ENCODE data around the gene ITIH5. TPM values are rescaled to one million over a fixed set of nuclear protein-coding genes. Genes with fewer than 3 reads are reported as not detected.
A peak's percentile ranks its signal among the peaks of the same experiment; 100 is the strongest.

ITIH5 gene
- total and polyA plus RNA-seq, 2 donors, result 97.6 to 113 TPM

DNA sequence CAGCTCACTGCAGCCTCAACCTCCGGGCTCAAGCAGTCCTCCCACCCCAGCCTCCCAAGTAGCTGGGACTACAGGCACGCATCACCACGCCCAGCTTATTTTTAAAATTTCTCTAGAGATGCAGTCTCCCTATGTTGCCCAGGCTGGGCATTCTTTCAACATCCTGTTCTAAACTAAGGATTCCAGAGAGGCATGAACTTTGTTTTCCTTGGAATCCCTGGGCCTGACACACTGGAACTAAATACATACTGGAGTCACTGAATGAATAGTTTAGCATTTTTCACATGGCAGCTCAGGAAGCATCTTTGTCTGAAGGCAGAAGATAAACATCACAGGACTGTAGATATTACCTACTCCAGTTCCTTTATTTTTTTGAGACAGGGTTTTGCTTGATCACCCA, 108.7 kb downstream of the ITIH5 start:
- Histone ChIP-seq H3K4me3 (ENCODE audit: low read depth, low read length) (no peak overlapping the region), H3K4me1 (ENCODE audit: insufficient read depth) (no peaks in the 10 kb centered on the region), H3K27ac (ENCODE audit: low read depth) (no peak overlapping the region), H3K36me3 (ENCODE audit: insufficient read depth) (no peaks in the 10 kb centered on the region)
- 87% methylated on average over 3 of the region's 3 CpGs for WGBS
- no peak for DNase-seq (ENCODE audit: extremely low spot score)

- Histone ChIP-seq H3K36me3 (ENCODE audit: insufficient read depth) (no peaks in the 10 kb centered on the region), H3K27ac (ENCODE audit: low read depth) (no peak overlapping the region), H3K4me1 (ENCODE audit: insufficient read depth) (no peaks in the 10 kb centered on the region), H3K4me3 (ENCODE audit: low read depth, low read length) (no peak overlapping the region)
- DNase-seq (ENCODE audit: extremely low spot score), result no peak
- WGBS, result 75% methylated on average over 10 of the region's 10 CpGs
Observed at GRCh38 chr10:7553531-7553930, 113.2 kb downstream of the ITIH5 start.

DNA sequence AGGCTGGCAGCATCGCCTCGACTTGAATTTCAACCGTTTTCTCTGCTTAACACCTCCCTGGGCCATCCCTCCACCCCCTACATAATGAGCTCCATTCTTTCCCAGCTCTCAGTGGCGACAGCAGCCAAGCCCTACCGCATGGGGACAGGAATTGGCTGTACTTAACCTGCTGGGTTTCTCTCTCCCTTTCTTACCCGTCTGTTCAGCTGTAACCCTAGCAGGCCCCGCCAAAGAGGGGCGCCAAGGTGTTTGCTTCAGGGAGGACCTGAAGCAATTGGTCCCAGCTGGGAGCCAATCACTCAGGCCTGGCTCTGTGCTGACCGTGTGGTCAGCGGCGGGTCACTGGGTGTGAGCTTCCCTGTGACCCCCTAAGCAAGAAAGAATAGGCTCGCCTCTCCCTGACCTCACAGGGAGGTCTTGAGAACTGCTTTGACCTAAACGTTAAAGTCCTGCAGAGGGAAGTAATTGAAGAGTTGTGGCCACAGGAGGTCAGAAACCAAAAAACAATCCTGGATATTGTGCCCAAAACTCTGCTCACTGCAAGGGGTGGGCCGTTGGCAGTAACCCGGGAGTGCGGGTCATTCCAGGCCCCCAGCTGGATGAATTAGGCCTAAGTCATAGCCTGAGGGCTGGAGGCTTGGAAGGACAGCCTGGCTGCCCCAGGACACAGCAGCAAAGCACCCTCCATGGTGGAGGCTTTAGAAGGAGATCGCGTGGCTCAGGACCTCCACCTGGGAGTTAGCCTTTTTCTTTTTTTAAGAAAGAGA, 114.6 kb downstream of the ITIH5 start:
- Histone ChIP-seq H3K4me3 (ENCODE audit: low read depth, low read length) (no peak overlapping the region), H3K4me1 (ENCODE audit: insufficient read depth) (no peaks in the 10 kb centered on the region), H3K27ac (ENCODE audit: low read depth) (no peak overlapping the region), H3K36me3 (ENCODE audit: insufficient read depth) (no peaks in the 10 kb centered on the region)
- WGBS, result 56% methylated on average over 18 of the region's 18 CpGs
- DNase-seq (ENCODE audit: extremely low spot score), result no peak

DNA sequence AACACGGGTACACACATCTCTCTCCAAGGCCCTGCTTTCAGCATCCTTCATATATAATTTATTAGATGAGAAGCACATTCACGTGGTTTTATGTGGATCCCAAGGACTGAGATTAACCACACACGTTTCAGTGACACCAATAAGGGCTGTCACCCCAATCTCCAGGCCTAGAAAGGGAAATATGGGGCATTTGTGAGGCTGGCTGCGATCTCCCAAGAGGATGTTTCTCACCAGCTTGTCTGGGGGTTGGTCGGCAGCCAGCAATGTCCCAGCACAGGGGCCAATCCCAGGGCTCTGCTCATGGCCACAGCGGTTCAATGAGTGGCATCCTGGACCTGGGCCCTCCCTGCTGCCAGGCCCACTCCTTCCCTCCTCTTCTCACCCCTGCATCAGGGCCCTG, 115.5 kb downstream of the ITIH5 start:
- no peak overlapping the region for H3K27ac ChIP-seq (ENCODE audit: low read depth)
- DNase-seq (ENCODE audit: extremely low spot score), result no peak
- H3K4me3 ChIP-seq (ENCODE audit: low read depth, low read length), result no peak overlapping the region
- no peaks in the 10 kb centered on the region for H3K4me1 ChIP-seq (ENCODE audit: insufficient read depth)
- H3K36me3 ChIP-seq (ENCODE audit: insufficient read depth), result no peaks in the 10 kb centered on the region
- 57% methylated on average over 6 of the region's 6 CpGs for WGBS

- no peaks in the 10 kb centered on the region for H3K36me3 ChIP-seq (ENCODE audit: insufficient read depth)
- 69% methylated on average over 1 of the region's 1 CpG for WGBS
- no peaks in the 10 kb centered on the region for H3K4me1 ChIP-seq (ENCODE audit: insufficient read depth)
- DNase-seq (ENCODE audit: extremely low spot score), result no peak
- H3K4me3 ChIP-seq (ENCODE audit: low read depth, low read length), result no peak overlapping the region
- no peak overlapping the region for H3K27ac ChIP-seq (ENCODE audit: low read depth)
Observed at GRCh38 chr10:7550013-7550412, 116.8 kb downstream of the ITIH5 start.

GRCh38 chr10:7547829-7548228, 118.9 kb downstream of the ITIH5 start:
- no peaks in the 10 kb centered on the region for H3K36me3 ChIP-seq (ENCODE audit: insufficient read depth)
- no peaks in the 10 kb centered on the region for H3K4me1 ChIP-seq (ENCODE audit: insufficient read depth)
- no peak overlapping the region for H3K27ac ChIP-seq (ENCODE audit: low read depth)
- WGBS, result 47% methylated on average over 6 of the region's 6 CpGs
- H3K4me3 ChIP-seq (ENCODE audit: low read depth, low read length), result no peak overlapping the region
- no peak for DNase-seq (ENCODE audit: extremely low spot score)

DNA sequence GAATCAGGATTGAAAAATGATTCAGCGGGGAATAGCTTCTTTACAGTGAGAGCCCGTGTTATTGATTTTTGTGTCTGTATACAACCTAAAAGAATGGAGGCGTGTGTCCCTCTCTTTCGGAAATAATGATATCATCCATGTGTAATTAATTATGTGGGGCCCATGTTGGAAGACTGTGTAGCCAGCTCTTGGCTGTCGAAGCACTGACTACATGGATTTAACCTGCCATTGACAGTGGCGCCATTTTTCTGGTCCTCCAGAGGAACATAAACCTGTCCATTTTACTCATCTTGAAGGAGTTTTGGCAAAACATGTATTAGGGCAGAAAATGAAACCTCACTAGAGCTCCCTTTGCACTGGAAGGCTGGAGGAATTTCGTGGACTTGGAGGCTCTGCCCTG, 119.6 kb downstream of the ITIH5 start:
- no peak overlapping the region for H3K4me3 ChIP-seq (ENCODE audit: low read depth, low read length)
- WGBS, result 81% methylated on average over 7 of the region's 7 CpGs
- H3K4me1 ChIP-seq (ENCODE audit: insufficient read depth), result no peaks in the 10 kb centered on the region
- H3K27ac ChIP-seq (ENCODE audit: low read depth), result no peak overlapping the region
- DNase-seq (ENCODE audit: extremely low spot score), result no peak
- no peaks in the 10 kb centered on the region for H3K36me3 ChIP-seq (ENCODE audit: insufficient read depth)

GRCh38 chr10:7546385-7546967, 120.3 kb downstream of the ITIH5 start:
- Histone ChIP-seq H3K4me1 (ENCODE audit: insufficient read depth) (no peaks in the 10 kb centered on the region), H3K4me3 (ENCODE audit: low read depth, low read length) (no peak overlapping the region), H3K27ac (ENCODE audit: low read depth) (no peak overlapping the region), H3K36me3 (ENCODE audit: insufficient read depth) (no peaks in the 10 kb centered on the region)
- no peak for DNase-seq (ENCODE audit: extremely low spot score)
- WGBS, result 58% methylated on average over 10 of the region's 10 CpGs

GRCh38 chr10:7545792-7546191, 121.0 kb downstream of the ITIH5 start:
- H3K36me3 ChIP-seq (ENCODE audit: insufficient read depth), result no peaks in the 10 kb centered on the region
- WGBS, result 70% methylated on average over 4 of the region's 4 CpGs
- no peaks in the 10 kb centered on the region for H3K4me1 ChIP-seq (ENCODE audit: insufficient read depth)
- no peak overlapping the region for H3K27ac ChIP-seq (ENCODE audit: low read depth)
- DNase-seq (ENCODE audit: extremely low spot score), result no peak
- no peak overlapping the region for H3K4me3 ChIP-seq (ENCODE audit: low read depth, low read length)

- no peak overlapping the region for H3K27ac ChIP-seq (ENCODE audit: low read depth)
- no peak for DNase-seq (ENCODE audit: extremely low spot score)
- no peaks in the 10 kb centered on the region for H3K4me1 ChIP-seq (ENCODE audit: insufficient read depth)
- 71% methylated on average over 4 of the region's 4 CpGs for WGBS
- no peaks in the 10 kb centered on the region for H3K36me3 ChIP-seq (ENCODE audit: insufficient read depth)
- H3K4me3 ChIP-seq (ENCODE audit: low read depth, low read length), result no peak overlapping the region
Observed at GRCh38 chr10:7545261-7545660, 121.5 kb downstream of the ITIH5 start.

DNA sequence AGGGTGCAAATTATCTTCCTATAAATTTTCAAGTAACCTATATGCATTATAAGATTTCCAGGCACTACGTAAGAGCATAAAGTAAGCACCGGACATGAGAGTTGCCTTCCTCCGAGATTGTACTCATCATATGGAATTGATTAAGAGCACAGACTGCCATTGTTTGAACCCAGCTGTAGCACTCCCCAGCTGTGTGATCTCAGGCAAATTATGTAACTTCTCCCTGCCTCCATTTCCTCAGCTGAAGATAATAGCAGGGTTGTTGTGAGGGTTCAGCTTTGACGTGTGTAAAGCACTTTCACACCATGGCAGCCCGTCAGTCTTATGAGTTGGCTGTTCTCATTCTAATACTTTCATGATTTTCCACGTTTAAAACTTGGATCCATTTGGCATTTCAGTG, 122.6 kb downstream of the ITIH5 start:
- no peak overlapping the region for H3K27ac ChIP-seq (ENCODE audit: low read depth)
- H3K4me1 ChIP-seq (ENCODE audit: insufficient read depth), result no peaks in the 10 kb centered on the region
- whole genome bisulfite sequencing, result 77% methylated on average over 6 of the region's 6 CpGs
- no peaks in the 10 kb centered on the region for H3K36me3 ChIP-seq (ENCODE audit: insufficient read depth)
- no peak for DNase-seq (ENCODE audit: extremely low spot score)
- H3K4me3 ChIP-seq (ENCODE audit: low read depth, low read length), result no peak overlapping the region

DNA sequence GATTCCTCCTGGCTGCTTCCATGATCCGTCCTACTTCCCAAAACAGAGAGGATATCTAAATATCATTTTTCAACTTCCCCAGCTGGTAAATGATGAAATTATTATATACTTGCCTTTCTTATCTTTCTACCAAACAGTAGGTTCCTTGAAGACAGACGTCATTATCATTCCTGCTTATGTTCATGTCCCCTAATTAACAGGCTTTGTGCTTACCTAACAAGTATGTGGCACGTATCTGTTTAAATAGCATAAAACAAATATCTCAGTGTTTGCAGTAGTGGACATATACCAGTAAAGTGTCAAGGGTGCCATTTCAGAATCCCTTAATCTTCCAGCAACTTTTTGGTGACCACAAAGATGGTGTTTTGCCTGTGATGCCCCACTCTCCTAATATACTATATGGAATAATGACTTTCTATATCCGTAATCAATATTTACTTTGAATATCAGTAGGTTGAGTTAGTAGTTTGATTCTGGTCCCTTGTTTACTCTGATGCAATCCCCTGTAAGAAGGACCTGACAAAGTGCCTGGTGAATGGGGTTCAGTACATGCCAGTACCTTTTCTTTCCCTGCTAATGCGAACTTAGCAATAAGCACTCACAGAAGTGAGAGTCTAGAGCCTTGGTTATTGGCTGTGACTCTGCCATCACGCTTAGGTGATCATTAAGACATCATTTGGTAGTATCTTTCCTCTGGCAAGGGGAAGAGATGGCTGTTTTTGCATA, 124.4 kb downstream of the ITIH5 start:
- DNase-seq (ENCODE audit: extremely low spot score), result no peak
- 54% methylated on average over 6 of the region's 6 CpGs for WGBS
- Histone ChIP-seq H3K36me3 (ENCODE audit: insufficient read depth) (no peaks in the 10 kb centered on the region), H3K27ac (ENCODE audit: low read depth) (peak overlapping the region; percentile 79), H3K4me1 (ENCODE audit: insufficient read depth) (no peaks in the 10 kb centered on the region), H3K4me3 (ENCODE audit: low read depth, low read length) (no peak overlapping the region)

- Histone ChIP-seq H3K36me3 (ENCODE audit: insufficient read depth) (no peaks in the 10 kb centered on the region), H3K27ac (ENCODE audit: low read depth) (peak overlapping the region; percentile 79), H3K4me1 (ENCODE audit: insufficient read depth) (no peaks in the 10 kb centered on the region), H3K4me3 (ENCODE audit: low read depth, low read length) (no peak overlapping the region)
- WGBS, result 28% methylated on average over 22 of the region's 22 CpGs
- DNase-seq (ENCODE audit: extremely low spot score), result peak; percentile 46
Observed at GRCh38 chr10:7541137-7542087, 125.4 kb downstream of the ITIH5 start.
